H1 (cell line): ENCODE measurements around the gene MILR1. TPM values are rescaled to one million over a fixed set of nuclear protein-coding genes. Genes with fewer than 3 reads are reported as not detected.

Experiments
- BCL11A ChIP-seq, 2 experiments: IDR thresholded peaks; one replicate each; pipeline ENCODE4 v1.6.1; 2011; ENCODE audit warnings: low read depth in 2 of 2, low read length in 2 of 2, mild to moderate bottlenecking in 2 of 2
- CBX8 ChIP-seq: fragments of 300-800, 300-1000 bp; sonication (generic); IDR thresholded peaks from 2 replicates; pipeline ENCODE4 v1.7.1; 2016; ENCODE audit warnings: low read depth, low read length, borderline replicate concordance
- CHD1 ChIP-seq: IDR thresholded peaks from 2 replicates; pipeline ENCODE4 v1.6.1; 2012; ENCODE audit warnings: low read depth, low read length, improper control_type of control experiment
- CREB1 ChIP-seq: IDR thresholded peaks from 2 replicates; pipeline ENCODE4 v1.6.1; 2012; ENCODE audit warnings: inconsistent platforms
- EZH2 ChIP-seq: fragments of 200-600 bp; sonication (generic); IDR thresholded peaks from 2 replicates; pipeline ENCODE4 v1.7.1; 2012; ENCODE audit warnings: low read depth, mild to moderate bottlenecking, moderate library complexity, low read length, inconsistent platforms; ENCODE audit not compliant: severe bottlenecking
- FOSL1 ChIP-seq: IDR thresholded peaks from 2 replicates; pipeline ENCODE4 v1.6.1; 2011; ENCODE audit warnings: mild to moderate bottlenecking, low read depth, low read length, moderate library complexity; ENCODE audit not compliant: insufficient read depth
- GTF2F1 ChIP-seq: IDR thresholded peaks from 2 replicates; pipeline ENCODE4 v1.6.1; 2012; ENCODE audit warnings: low read depth, low read length, improper control_type of control experiment, borderline replicate concordance
- KDM4A ChIP-seq: IDR thresholded peaks from one replicate; pipeline ENCODE4 v1.7.1; 2012; ENCODE audit warnings: low read depth, mild to moderate bottlenecking, moderate library complexity, low read length, inconsistent platforms; ENCODE audit not compliant: severe bottlenecking
- MAFK ChIP-seq: IDR thresholded peaks from 2 replicates; pipeline ENCODE4 v1.6.1; 2012; ENCODE audit warnings: low read depth, mild to moderate bottlenecking, improper control_type of control experiment, low read length
- PHF8 ChIP-seq: fragments of 200-600 bp; sonication (generic); conservative IDR thresholded peaks from 2 replicates; pipeline ENCODE4 v1.7.1; 2012; ENCODE audit warnings: low read depth, mild to moderate bottlenecking, inconsistent platforms, low read length, moderate library complexity
- POU5F1 ChIP-seq: IDR thresholded peaks from 2 replicates; pipeline ENCODE4 v1.6.1; 2011; ENCODE audit warnings: low read depth, mild to moderate bottlenecking, low read length, moderate library complexity
- RAD21 ChIP-seq, 2 experiments: IDR thresholded peaks in 1 of 2; conservative IDR thresholded peaks in 1 of 2; 2 replicates each; pipeline ENCODE4 v1.6.1; 2011; ENCODE audit warnings: low read depth in 2 of 2, low read length in 2 of 2, improper control_type of control experiment in 1 of 2, inconsistent platforms in 1 of 2, mild to moderate bottlenecking in 1 of 2, moderate library complexity in 1 of 2
- RBBP5 ChIP-seq: IDR thresholded peaks from 2 replicates; pipeline ENCODE4 v1.7.1; 2012; ENCODE audit warnings: low read depth, mild to moderate bottlenecking, inconsistent platforms, low read length, moderate library complexity, borderline replicate concordance
- SP2 ChIP-seq: IDR thresholded peaks from 2 replicates; pipeline ENCODE4 v1.6.1; 2012; ENCODE audit warnings: mild to moderate bottlenecking, low read length, inconsistent platforms
- SP4 ChIP-seq: IDR thresholded peaks from 2 replicates; pipeline ENCODE4 v1.6.1; 2012; ENCODE audit warnings: low read length, inconsistent platforms
- TAF7 ChIP-seq: optimal IDR thresholded peaks from 2 replicates; pipeline ENCODE3; 2011; ENCODE audit warnings: low read depth, mild to moderate bottlenecking, inconsistent platforms, low read length, moderate library complexity, borderline replicate concordance
- TCF12 ChIP-seq: IDR thresholded peaks from 2 replicates; pipeline ENCODE4 v1.6.1; 2011; ENCODE audit warnings: low read depth, mild to moderate bottlenecking, low read length
- polyA plus RNA-seq, 7 experiments: library from polyadenylated mRNA; depleted of rRNA in 3 of 7; stranded (reverse) in 5 of 7; unstranded in 2 of 7; fragments of >200 nt in 5 of 7; fragments of 200-250 nt in 2 of 7; gene quantifications; 1 replicate in 5 of 7; 2 replicates in 1 of 7; 4 replicates in 1 of 7; pipeline versions ENCODE4 v1.2.1 to v1.2.3, GENCODE V29; 2011 to 2013; ENCODE audit warnings: missing spikeins in 2 of 7, mixed read lengths in 2 of 7
- total RNA-seq: library from RNA; stranded (reverse); fragmentation: NEBNext Ultra II Directional; extraction: Animal tissue kit (Norgen Biotek cat#: 25700); gene quantifications from 2 replicates; pipeline ENCODE4 v1.2.1, GENCODE V29; 2021
- TF ChIP-seq, protein P1 (sequence below): IDR thresholded peaks from 2 replicates; pipeline ENCODE4 v1.6.1; 2012; ENCODE audit warnings: low read length, inconsistent platforms
- TF ChIP-seq, protein P2 (sequence below): IDR thresholded peaks from 2 replicates; pipeline ENCODE4 v1.6.1; 2011; ENCODE audit warnings: low read depth, mild to moderate bottlenecking, low read length; ENCODE audit not compliant: insufficient read depth
- TF ChIP-seq, protein P3 (sequence below): IDR thresholded peaks from 2 replicates; pipeline ENCODE4 v1.6.1; 2011; ENCODE audit warnings: low read length, improper control_type of control experiment

The MILR1 gene
- total and polyA plus RNA-seq, 2 of the 8 experiments (the other 6 are each of a cell fraction or from before 2014, with no cell fraction given) = not detected

DNA sequence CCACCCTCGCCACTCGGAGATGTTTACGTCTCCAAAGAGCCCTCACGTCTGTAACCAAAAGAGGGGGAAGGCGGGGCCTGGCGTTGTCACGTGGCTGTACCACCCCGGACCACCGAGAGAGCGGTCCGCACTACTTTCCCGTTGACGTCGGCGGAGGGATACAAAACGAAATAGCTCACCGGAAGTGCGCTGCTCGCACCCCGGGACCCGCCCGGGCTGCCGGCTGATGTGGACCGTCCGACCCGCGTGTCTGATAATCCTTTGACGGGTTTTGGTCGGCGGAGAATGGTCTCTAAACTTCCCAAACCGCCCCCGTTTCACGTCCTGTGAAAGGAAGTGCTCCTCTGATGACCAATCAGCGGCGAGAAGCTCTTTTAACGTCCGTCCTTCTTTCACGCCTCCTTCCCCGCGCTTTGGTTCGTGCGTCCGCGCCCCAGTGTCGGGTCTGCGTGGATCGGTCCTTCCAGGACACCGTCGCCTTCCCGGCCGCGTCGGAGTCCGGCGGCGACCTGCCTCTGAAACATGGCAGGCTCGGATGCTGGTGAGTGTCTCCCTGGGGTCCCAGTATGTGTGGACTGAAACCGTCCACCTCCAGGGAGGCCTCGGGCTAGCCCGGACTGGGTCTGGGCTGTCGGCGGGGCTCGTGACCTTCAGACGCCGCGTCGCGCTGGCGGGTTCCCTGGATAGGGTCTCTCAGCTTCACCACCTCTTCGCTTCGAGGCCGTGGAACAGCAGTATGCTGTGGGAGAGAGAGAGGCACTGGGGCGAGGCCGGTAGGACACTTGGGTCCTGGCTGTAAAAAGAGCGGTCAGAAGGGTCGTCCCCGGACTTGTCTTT is 57.9 kb downstream of the MILR1 start, which contains the start of gene CEP95 (continued):
- TF ChIP-seq RBBP5 (peak; percentile 47), CHD1 (0 out of 2 replicates have a peak, but pooled peaks have one; percentile 60), SP4 (peak; percentile 87), EZH2 (no peak), PHF8 (peak; percentile 88), SP2 (no peak), GTF2F1 (0 out of 2 replicates have a peak, but pooled peaks have one; percentile 25), TCF12 (no peak), KDM4A (peak; percentile 77), BCL11A (IDR thresholded peaks at IDR 0.05; ENCODE audit: low read depth in 2 of 2, low read length in 2 of 2) (no peak), POU5F1 (no peak), TAF7 (peak; percentile 63), RAD21 (IDR thresholded peaks at IDR 0.05 in 1 of 2, conservative IDR thresholded peaks at IDR 0.05 in 1 of 2; ENCODE audit: low read depth in 2 of 2, low read length in 2 of 2) (peak in 1 of 2 experiments; percentile 2; a peak in 1 of 4 replicates), FOSL1 (no peak), CREB1 (peak; percentile 86), CBX8 (no peak), MAFK (no peak)
- TF ChIP-seq, protein P1, sequence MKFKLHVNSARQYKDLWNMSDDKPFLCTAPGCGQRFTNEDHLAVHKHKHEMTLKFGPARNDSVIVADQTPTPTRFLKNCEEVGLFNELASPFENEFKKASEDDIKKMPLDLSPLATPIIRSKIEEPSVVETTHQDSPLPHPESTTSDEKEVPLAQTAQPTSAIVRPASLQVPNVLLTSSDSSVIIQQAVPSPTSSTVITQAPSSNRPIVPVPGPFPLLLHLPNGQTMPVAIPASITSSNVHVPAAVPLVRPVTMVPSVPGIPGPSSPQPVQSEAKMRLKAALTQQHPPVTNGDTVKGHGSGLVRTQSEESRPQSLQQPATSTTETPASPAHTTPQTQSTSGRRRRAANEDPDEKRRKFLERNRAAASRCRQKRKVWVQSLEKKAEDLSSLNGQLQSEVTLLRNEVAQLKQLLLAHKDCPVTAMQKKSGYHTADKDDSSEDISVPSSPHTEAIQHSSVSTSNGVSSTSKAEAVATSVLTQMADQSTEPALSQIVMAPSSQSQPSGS = peak; percentile 85; the same call in 1 of the 2 replicates
- TF ChIP-seq, protein P2, sequence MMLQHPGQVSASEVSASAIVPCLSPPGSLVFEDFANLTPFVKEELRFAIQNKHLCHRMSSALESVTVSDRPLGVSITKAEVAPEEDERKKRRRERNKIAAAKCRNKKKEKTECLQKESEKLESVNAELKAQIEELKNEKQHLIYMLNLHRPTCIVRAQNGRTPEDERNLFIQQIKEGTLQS = 0 out of 2 replicates have a peak, but pooled peaks have one; percentile 29
- TF ChIP-seq, protein P3, sequence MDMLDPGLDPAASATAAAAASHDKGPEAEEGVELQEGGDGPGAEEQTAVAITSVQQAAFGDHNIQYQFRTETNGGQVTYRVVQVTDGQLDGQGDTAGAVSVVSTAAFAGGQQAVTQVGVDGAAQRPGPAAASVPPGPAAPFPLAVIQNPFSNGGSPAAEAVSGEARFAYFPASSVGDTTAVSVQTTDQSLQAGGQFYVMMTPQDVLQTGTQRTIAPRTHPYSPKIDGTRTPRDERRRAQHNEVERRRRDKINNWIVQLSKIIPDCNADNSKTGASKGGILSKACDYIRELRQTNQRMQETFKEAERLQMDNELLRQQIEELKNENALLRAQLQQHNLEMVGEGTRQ = peak; percentile 85
